Activated CD4-positive, alpha-beta T cell treated with anti-CD3 and anti-CD28 coated beads for 1 hour (primary cell): Measurements from ENCODE around the gene HLCS.
"Not testable (repeated sequence)": the region's sequence is repeated elsewhere in the genome, so short reads cannot be mapped to it uniquely, and the experiment has no call there.

ENCODE experiments used
- DNase-seq: peaks from one replicate; pipeline ENCODE4 v3.0.0-alpha.2; 2020

The HLCS gene

GRCh38 chr21:36845790-36846189 lies 120.7 kb downstream of the HLCS start:
- no peak for DNase-seq

DNA sequence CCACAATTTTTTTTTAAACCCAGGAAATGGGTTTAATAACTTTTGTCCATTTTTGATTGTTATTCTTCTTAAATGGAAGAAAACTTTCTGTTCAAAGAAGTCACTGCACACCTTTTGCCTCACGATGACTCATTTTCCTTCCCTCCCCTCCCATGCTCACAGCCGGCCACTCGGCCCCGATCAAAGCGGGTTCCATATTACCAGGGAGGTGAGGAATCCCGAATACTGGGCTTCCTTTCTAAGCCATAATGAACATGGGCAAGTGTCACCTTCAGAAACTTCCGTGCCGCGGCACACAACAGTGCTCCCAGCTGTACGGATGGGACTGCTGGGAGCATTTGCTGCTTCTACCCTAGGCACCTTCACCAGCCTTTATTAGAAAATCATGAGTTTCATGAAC lies 121.4 kb downstream of the HLCS start:
- no peak for DNase-seq

- DNase-seq, result no peak
These were observed 124.6 kb downstream of the HLCS start for GRCh38 chr21:36841866-36842265.

DNA sequence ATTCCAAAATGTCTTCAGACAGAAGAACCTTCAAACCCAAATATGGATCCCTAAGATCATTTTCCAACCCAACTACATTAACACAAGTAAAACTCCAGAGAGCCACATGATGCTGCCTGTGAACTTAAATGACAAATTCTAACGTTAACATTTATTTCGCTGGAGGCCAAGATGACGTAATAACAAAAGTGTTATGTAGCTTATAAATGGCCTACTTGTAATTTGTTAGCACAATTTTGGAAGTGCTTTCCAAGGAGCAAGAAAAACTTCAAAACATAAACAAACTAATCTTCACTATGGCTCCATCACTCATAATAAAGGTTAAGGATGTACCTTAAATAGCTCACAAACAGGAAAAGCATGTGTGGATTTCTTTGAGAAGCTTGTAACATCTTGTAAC lies 126.7 kb downstream of the HLCS start:
- no peak for DNase-seq

DNA sequence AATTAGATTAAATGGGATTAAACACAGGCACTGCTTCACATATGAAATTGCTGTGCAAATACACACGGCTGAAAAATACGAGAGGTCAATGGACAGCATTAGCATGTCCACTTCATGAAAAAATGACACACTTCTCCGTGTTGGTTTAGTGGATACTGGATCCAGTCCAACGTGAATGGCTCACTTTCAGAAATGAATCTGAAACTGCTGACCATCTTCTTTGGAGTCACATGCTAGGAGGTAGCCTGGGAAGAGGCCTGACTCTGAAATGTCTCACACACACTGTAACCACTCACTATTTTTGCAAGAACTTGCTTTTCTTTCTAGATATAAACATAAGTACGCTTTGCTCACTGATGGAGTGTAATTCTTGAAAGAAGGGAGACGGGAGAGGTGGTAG lies 127.3 kb downstream of the HLCS start:
- no peak for DNase-seq

- DNase-seq, result no peak
These were observed 131.1 kb downstream of the HLCS start for GRCh38 chr21:36835383-36835795.

DNA sequence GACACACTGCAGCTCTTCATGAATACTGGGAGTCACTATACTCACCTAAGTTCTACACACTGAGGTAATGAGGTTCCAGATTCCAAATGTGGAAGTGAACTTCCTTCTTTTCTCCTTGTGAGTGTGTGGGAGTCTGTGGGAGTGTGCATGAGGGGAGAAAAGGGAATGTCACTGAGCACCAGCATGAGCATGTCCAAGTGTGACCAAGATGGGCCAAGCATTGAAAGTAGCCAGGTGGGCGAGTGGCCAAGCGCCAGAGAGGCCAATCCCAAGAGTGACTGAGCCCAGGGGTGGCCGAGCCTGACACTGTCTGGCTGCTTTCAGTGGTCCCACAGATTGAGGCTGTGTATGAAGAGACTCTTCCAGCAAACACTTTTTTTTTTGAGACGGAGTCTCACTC lies 132.3 kb downstream of the HLCS start:
- DNase-seq, result no peak

DNA sequence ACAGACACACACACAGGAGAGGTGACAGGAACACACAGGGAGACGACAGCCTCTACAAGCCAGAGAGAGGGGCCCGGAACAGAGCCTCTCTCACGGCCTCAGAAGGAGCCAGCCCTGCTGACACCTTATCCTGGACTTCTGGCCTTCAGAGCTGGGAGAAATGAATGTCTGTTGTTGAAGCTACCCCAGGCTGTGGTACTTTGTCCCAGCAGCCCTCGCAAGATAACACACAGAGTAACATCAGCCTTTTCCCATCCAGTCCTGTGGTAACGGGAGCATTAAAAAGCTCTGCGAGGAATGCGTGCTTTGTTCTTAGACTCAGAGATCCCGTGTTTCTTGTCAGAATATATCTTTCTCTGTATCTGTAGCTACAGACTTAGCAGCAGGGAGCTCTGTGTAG lies 136.4 kb downstream of the HLCS start:
- DNase-seq, result no peak

GRCh38 chr21:36828891-36829515 lies 137.5 kb downstream of the HLCS start:
- DNase-seq, result no peak

DNA sequence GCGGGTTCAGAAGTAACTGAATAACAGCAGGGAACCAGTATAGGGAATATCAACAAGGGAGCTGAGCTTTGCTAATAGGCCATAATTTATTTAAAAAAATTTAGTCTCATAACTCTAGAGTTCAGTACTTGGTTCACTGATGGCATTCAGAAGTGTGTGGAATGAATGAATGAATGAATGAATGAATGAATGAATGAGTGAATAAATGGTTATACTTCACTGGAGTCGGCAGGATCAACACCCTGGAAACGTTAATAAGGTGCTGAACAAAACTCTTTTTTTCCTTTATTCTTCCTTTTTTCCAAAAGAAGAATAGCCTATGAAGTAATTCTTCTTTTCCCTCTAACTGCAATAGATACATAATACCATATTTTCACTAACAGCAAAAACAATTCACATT lies 138.3 kb downstream of the HLCS start:
- DNase-seq, result no peak

- no peak for DNase-seq
These were observed 140.8 kb downstream of the HLCS start for GRCh38 chr21:36825658-36826057.

GRCh38 chr21:36821032-36821299 lies 145.5 kb downstream of the HLCS start:
- no peak for DNase-seq

GRCh38 chr21:36820176-36821031 lies 146.1 kb downstream of the HLCS start:
- no peak for DNase-seq

DNA sequence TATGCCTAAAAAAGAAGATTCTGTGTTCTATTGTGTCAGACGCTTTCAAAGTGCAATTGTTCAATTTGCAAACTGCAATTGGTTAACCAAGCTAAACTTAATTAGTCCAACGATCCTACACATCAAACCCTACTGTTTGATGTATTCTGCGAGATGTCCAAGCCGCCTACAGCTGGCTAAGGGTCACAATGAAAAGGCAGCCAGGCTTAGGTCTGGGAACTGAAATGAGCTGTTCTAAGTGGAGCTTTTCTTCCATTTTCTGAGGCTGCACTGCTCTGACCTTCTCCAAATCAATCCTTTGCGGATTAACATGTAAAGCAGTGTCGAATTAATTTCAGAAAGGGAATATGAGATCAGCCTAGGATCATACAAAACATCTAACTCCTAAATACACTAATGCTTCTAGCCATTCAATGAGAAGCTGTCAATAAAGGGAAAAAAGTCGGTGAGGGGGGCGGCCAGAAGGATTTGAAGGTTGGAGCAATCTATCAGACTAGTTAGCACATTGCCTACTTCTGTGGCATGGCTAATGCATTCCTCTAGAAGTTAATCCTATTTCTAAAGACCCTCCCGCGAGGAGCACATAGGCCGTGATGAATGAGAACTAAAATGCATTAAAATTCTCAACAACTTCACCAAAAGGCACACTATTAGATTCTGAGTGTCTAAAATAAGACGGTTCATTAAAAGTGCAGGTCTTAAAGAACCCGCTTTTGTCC lies 148.6 kb downstream of the HLCS start:
- DNase-seq, result no peak

DNA sequence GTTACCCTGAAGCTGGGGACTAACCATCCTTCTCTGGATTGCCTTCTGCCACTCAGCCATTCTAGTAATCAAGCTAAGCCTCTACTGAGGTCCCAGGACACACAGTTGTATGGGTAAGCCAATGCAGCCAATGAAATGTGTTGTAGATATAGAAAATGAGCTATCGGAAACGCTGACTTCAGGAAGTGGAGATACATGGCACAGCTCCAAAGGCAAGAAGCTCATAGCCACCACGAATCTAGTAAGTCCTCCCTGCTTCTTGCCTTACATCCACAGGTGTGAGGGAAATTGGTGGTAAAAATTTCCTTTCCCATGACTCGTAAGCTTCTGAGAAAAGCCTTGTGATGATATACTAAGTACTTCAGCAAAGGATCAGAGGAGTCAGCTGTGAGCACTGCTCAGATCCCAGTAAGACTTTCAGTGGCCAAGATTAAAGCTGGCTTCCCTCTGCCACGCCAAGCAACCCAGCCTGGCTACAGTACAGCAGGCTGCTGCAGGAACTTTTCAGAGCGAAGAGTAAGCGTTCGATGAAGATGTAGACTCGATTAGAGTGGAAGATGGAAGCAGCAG lies 149.8 kb downstream of the HLCS start:
- no peak for DNase-seq

DNA sequence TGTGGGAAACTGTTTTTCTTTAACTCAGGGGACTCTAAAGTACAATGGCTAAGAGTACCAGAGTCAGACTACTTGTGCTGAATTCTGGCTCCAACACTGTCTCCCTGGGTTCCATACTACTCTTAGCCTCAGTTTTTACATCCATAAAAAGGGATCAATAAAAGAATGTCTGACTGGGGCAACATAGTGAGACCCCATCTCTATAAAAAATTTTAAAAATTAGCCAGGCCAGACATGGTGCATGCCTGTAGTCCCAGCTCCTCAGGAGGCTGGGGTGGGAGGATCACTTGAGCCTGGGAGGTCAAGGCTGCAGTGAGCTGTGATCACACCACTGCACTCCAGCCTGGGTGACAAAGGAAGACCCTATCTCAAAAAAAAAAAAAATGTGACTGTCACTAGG lies 150.4 kb downstream of the HLCS start:
- not testable (repeated sequence) for DNase-seq

- no peak for DNase-seq
These were observed 151.2 kb downstream of the HLCS start for GRCh38 chr21:36815284-36815683.

DNA sequence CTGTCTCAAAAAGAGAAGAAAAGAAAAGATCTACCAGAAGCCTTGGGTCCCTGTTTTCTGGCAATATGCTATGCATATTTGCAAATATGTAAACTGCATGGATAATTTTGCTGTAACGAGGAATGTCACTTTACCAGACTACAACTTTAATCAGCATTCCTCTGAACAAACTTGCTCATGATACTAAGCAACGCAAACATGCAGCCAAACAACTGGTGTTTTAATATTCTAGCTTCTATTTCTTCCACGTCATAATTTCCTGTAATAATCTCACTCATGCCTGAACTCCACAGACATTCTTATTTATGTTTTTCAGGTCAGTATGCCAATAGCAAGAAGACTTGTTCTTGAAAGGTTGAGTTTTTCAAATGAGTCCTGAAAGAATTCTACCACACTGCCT lies 153.4 kb downstream of the HLCS start:
- no peak for DNase-seq

DNA sequence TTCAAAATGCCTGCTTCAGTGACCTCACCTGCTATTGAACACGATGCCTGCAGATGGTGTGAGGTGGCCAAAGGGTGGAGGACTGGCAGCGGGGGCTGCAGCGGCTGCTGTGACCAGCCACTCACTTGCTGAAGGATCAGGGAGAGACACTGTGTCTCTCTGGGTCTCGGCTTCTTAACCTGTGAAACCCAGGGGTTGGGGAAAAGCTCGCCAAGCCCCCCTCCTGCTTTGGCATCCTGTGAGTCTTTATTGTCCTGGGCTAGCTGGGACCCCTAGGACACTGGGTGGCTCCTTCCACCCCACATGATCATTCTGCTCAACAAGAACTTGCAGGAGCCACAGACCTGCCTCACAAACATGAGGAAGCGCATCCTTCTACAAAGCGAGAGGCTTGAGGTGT lies 154.7 kb downstream of the HLCS start:
- no peak for DNase-seq

GRCh38 chr21:36810443-36810842 lies 156.0 kb downstream of the HLCS start:
- no peak for DNase-seq

DNA sequence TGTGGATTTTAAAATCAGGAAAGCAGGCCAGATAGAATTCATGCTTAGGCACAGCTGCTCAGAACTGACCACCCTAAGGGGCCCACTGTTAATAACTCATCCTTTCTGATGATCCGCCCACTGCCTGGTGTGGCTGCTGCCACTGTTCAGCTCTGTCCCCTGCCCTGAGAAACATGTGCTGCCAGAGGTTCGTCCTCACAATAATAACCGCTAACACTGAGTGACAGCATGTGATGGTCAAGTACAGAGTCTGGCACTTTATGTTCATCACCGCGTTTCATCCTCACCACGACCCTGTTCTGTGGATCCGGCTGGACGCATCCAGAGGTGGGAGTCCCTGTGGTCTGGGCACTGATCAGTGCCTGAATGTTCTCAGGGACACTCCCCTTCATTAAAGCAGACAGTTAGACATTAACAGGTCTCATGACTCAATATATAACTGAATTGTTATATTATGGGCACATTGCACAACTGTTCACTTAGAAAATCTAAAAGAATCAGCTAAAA lies 159.0 kb downstream of the HLCS start:
- no peak for DNase-seq

GRCh38 chr21:36806103-36806502 lies 160.4 kb downstream of the HLCS start:
- no peak for DNase-seq

DNA sequence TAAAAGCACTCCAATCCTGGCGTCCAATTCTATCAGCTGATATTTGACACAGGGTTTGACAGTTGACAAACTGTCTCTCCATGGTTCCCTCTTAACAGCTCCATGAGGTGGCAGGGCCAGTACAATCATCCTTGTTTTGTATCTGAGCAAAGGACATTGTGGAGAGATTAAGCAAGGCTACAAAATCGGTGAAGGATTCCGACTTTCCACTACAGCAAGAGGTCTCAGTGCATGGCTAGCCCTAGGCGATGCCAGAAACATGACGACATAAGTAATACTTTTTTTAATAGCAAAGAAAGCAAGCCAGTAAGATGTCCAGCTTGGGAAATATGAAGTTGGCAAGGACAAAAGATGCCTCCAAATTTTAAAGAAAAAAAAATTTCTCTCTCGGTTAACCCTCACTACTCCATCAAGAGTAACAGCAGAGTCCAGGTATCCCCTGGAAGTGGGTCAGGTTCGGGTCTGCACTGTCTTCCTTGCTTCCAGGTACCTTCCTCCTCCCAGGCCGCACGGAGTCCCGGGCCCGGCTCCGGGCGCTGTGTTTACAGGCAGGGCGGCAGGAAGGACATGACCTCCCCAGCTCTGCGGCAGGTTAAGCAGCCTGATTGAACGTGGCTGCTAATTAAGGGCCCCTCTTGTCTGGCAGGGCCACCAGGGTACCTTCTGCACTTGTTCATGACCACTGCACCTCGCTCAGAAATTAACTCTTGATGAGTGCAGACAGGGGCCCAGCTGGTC lies 161.4 kb downstream of the HLCS start:
- no peak for DNase-seq
